ENCODE data around the gene BPIFB6.

BPIFB6 gene, protein sequence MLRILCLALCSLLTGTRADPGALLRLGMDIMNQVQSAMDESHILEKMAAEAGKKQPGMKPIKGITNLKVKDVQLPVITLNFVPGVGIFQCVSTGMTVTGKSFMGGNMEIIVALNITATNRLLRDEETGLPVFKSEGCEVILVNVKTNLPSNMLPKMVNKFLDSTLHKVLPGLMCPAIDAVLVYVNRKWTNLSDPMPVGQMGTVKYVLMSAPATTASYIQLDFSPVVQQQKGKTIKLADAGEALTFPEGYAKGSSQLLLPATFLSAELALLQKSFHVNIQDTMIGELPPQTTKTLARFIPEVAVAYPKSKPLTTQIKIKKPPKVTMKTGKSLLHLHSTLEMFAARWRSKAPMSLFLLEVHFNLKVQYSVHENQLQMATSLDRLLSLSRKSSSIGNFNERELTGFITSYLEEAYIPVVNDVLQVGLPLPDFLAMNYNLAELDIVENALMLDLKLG
- total RNA-seq: 0 reads per million in 2 donors

DNA sequence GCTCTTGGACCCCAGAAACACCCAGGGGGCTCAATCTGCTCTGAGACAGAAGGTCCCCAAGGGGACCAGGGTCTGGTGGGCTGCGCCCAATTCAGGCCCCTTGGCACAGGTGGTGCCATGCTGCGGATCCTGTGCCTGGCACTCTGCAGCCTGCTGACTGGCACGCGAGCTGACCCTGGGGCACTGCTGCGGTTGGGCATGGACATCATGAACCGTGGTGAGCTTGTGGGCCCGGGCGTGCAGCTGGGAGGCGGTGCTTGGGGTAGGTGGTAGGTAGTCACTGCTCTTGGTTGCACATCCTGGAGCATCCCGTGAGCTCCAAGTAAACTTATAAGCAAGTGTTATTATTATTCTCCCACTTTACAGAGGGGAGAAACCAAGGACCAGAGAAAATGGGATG is at the start of gene BPIFB6:
TSS of gene BPIFB6 (plus strand) at position 118 of the 400 bp plus-strand sequence. CDS start at position 118, 0 bp downstream.
- no peak for DNase-seq

DNA sequence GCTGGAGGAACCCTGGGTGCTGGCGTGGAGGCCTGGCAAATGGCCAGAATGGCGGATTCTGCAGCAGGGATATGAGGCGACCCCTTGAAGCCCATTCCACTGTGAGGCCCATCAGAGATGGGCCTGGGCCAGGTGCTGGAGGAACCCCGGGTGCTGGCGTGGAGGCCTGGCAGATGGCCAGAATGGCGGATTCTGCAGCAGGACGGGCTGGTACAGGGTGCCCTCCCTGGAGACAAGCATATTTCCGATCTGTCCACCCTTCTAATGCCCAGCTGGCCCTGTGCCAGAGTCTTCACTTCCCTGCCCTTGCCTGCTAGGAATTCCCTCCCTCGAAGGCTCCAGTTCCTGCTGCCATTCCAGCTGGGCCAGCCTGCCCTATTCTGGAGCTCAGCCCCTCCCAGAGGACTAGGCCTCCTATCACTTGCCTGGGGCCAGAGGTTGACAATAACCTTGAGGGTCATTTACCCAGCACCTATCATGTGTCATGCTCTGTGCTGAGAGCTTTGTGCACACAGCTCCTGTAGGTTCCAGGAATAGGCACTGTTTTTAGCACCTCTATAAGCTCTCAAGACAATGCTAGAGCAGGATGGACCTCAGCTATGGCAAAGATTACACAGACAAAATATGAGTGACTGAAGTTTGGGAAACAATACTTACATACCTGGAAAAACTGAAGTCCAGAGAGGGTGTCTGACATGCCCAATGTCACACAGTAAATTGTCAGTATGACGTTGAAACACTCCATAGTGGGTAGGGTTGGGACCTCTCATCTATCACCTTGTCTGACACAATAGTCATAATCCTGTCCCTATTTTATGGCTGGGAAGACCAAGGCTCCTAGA is 48.6 kb upstream of the BPIFB6 start:
- DNase-seq: no peak

DNA sequence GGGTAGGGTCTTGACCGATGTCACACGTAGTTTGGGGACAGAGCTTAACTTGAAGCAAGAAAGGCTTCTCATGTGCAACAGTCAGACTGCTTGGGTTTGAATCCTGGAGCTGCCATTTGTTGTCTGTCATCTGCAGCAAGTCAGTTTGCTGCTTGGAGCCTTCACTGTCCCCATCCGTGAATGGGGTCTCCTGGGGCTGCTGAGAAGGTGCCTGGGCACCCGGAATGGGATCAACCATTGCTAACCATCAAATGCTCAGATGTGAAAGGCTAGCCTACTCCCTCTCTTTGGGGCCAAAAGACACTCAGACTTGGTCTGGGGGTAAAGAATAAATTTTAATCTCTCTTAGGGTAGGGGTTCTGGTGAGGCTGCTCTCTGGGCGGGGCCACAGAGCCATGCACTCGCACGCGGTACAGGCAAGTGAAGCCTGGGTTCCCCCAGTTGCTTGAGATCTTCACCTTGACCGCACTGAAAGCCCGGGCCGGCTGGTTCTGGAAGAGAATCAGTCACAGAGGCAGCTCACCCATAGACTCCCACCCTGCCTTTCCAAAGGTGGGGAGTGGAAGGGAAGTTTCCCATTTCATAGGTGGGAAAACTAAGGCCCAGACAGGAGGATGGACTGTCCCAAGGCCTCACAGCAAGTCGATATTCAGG is 47.9 kb upstream of the BPIFB6 start:
- DNase-seq: no peak

DNA sequence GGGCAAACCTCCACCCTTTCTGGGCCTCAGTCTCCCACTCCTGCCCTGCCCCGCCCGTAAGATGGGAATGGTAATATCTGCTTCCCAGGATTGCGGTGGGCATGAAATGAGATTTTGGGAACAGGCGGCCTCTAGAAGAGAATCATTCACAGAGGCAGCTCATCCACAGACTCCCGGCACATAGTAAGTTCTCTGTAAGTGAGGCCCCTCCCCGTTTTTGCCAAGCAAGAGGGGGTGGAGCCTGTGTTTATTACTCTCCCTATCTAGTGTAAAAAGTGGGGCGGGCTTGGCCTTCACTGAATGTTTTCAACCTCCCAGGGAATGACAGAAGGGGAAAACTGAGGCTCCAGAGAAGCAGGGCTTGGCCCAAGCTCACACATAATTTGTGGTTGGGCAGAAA is 47.3 kb upstream of the BPIFB6 start:
- no peak for DNase-seq

DNA sequence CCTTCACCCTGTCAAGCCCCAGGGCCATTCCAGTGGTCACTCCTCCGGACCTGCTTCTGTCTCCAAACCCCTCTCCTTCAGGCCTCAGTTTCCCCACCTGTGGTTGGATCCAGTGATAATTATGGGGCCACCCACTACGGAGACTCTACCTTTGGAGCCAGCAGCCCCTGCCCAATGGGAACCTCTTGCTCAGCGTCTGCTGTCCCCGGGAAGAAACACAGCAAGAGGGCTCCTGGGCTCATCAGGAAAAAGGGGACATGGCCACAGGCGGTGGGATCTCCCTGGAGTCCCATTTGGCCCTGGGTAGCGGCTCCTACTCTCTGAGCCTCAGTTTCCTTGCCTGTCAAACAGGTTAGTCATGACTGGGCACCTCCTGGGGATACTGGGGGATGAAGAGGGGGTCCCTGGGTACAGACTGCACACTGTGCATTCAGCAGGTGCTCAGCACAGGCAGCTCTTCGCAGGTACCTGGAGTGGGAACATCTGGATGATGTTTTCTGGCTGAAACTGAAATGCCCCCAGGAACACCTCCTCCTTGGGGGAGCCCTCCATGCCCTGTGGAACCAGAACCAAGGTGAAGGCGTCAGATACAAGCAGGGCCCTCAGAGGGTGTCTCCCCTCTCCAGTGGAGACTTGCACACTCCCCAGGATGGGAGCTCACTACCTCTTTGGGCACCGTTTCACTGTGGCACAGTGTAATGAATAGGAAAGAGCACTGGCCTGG is 46.7 kb upstream of the BPIFB6 start:
- DNase-seq: no peak

DNA sequence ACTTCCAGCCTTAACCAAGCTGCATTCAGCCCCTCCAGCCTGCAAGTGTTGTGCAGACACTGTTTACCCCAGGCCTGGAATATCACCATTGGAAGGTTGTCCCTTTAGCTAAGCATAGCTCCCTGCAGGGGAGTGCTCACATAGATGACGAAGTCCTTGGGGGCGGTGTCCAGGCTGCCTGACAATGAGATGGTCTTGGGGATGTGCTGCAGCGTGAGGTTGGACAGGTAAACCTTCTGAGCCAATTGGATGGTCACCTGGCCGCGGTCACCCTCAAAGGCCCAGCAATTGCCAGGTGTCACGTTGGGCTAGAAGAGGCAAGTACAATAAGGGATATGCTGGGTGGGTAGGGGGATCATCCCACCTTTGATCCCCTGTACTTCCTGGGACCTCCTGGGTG is 45.9 kb upstream of the BPIFB6 start:
- DNase-seq: no peak

DNA sequence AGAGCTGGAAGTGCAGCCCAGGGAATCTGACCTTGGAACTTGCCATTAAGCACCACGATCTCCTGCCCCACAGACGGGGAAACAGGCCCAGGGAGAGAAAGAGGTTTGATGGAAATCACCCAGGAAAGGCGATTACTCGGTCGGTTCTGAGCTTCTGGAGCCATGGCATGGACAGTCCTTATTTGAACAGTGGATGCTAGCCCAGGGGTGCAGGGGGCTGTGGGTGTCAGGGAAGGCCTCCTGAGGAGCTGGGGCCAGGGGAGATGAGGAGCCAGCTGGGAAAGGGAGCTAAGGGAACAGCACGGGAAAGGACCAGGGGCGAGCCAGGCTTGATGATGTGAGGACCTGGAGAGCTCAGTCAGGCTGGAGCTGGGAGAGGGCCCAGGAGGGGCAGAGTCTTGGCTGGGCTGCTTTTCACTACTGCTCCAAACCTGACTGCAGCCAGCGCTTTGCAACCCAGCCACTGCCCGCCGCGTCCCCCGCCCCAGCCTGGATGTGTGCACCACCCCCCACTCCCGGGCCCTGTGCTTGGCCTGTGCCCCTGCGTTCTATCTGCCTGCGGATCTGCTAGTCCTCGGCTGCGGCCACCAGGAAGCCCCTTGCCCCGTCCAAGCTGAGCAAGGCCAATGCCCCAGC is 45.0 kb upstream of the BPIFB6 start:
- DNase-seq: no peak

DNA sequence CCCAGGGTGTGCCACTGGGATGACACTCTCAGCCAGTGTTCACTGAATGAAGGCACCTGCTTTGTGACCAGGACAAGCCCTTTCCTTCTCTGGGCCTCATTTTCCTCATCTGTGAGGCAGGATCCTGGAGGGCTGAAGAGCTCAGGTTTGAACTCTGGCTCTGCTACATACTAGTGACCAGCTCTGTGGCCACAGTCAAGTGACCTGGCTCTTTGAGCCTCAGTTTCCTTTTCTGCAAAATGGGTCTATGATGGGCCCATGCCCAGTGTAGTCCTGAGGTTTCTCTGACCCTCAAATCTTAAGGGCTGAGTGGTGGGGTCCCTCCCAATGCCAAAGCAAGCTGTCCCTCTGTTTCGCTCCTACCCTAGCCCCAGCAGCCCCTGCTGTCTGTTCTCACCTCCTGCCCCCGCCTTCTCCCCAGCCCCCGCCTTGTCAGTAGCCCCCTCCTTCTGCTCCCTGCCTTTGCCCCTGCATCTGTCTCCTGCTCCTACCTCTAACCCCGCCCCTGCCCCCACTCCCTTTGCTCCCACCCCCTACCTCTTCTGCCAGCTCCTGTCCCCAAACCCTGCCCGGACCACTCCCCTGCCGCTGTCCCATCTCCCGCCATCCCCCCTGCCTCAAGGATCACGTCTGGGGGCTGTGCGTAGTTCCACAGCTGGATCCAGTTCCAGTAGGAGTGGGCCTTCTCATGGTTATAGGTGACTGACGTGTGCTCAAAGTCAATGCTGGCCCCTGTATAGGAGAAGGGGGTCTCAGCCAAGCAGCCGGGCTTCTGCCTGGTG is 44.2 kb upstream of the BPIFB6 start:
- DNase-seq: no peak

DNA sequence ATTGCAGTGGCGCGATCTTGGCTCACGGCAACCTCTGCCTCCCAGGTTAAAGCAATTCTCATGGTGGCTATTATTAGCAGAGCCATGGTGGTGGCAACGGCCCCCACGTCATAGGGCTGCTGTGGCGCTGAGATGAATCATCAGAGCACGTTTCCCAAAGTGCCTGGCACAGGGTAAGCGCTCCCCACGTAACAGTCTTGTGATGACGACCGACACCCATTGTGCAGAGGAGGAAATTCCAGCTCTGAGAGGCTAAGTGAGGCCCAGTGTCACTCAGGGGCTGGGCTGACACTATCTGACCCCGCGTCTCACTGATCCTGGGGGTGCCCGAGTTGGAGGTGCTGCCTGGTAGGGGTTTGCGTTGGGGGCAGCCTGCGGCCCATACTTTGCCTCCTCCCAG is 43.4 kb upstream of the BPIFB6 start:
- no peak for DNase-seq

DNA sequence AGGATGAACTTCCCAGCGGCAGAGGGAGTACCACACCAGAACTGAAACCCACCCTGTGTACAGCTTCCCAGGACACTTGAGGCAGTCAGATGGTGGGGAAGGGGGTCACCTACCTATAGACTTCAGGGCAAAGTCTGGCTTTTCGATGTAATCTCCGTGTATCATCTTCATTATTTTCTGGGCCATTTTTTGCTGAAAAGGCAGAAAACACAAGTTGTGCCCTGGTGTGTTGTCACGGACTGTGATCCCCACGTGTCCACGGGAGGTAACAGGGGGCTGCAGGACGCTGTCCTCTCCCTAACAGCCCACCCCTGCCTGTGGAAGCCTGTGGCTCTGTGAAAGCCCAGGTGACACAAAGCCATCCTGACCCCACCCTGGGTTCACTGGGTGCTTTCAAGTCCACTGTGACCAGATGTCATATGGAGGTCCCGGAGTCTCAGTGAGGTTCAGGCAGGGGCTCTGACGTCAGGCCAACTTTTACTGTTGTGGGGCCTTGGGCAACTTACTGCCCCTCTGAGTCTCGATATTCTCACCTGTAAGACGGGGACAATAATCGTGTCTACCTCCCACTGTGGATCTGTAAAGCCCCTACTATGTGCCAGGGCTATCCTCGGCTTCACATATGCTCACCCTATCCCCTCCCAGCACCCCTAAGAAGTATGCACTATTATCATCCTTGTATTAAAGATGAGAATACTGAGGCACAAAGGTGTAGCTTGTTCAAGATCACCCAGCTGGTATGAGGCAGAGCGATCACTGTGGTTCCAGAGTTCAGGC is 41.8 kb upstream of the BPIFB6 start:
- no peak for DNase-seq

DNA sequence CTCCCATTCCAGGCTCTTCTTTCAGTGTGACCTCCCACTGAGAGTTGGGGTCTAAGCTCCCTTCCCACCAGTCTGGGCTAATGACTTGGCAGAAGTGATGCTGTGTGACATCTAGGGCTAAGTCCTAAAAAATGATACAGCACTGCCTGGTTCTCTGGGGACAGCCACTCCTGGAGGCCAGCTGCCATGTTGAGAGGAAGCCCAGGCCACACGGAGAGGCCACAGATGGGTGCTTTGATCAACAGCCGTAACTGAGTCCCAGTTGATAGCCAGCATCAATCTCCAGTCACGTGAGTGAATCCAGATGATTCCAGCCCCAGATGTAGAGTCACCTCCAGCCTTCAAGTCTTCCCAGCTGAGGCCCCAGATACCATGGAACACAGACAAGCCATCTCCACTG is 41.0 kb upstream of the BPIFB6 start:
- no peak for DNase-seq

DNA sequence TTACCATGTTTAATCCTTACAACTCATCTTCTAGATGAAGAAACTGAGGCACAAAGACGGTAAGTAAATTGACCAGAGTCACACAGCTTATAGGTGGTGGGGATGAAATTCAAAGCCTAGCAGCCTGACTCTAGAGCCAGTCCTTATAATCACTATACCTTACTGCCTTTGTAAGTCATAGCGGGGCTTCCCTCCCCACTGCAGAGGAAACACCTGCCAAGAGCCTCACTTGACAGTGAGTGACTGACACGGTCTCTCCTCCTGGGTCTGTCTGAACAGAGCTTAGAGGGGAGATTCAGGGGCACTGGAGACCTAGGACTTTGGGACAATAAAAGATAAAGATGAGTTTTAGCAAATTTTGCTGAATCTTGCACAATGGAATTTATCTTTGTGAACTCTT is 40.1 kb upstream of the BPIFB6 start:
- no peak for DNase-seq

DNA sequence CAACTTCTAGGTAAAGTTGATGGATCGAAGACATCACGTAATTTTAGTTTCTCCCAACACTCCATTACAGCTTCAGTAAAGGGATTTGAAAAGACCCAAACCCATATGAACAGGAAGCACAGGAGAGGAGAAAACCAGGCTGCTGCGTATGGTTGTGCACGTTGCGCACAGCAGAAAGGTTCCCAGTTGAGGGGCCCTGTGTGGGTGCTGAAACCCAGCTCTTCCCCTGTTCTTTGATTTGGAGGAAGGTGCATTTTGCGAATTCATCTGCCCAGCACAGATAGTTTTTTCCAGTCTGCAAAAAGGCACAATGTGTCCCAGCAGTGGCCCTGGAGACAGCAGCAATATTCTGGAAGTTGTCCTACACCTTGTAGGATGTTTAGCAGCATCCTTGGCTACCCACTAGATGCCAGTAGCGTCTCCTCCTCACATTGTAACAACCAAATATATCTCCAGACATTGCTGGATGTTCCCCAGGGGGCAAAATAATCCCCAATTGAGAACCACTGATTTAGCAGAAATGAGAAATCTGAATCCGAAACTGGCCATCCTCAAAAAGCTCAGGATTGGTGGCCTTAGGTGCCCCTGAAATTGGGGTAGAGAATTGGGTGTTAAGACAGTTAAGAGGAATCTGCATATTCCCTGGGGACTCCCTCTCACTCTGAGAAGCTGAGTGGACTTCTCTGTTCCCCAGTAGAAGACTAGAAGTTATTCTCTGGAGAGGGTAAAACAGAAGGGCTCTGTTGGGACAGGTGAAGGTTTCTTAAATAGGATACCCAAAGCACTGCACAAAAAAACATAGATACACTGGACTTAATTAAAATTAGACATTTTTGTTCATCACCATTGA is 39.4 kb upstream of the BPIFB6 start:
- DNase-seq: no peak

DNA sequence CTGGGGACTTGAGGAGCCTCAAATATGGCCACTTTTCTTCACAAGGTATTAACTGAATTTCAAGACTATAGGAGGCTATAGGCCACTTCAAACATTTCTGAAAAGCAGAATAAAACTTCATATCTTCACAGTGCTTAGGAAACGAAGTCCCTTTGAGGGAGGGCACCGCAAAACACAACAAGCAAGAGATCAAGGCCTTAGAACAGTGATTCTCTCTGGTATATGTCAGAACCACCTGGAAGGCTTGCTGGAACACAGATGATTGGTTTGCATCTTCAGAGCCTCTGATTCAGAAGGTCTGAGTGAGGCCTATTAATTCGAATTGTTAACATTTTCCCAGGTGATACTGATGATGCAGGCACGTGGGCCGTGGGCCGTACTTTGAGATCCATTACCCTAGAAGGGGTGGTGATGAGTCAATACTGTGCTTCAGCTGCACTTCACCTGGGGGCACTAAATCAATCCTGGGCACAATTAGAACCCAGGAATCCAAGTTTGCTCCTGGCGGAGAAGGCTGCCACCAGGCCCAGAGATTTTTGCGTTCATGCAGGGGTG is 37.9 kb upstream of the BPIFB6 start:
- no peak for DNase-seq

DNA sequence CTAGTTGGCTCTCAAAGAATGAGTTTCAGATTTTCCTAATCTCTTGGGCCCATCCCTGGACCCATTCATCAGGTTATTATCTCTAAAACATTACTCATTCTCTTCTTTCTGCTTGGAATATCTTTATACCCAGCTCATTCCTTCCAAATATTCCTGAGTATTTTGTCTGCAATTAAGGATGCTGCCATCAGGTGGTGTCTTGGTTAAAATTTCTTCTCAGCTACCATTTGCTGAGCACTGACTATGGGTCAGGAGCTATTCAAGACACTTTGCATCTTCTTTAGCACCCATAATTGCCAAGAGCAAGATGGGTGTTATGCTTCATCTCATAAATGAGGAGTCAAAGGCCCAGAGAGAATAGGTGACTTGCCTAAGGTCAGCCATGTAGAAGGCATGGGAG is 35.6 kb upstream of the BPIFB6 start:
- DNase-seq: no peak

DNA sequence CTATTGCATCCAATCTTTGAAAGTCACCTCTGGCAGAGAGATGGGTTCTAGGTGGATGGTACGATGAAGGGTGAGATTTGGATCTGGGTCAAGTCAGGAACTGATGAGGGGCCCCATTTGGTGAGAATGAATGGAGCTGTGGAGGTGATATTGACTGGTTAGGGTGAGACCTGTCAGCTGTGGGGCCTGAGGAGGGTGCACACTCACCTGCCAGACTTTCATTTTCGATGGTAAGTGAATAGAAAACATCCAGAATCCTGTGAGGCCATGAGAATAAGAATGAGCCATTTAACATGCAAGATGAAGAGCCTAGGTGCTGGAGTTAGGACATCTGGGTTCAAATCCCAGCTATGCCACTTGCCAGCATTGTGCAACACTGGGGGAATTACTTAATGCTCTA is 34.0 kb upstream of the BPIFB6 start:
- no peak for DNase-seq

DNA sequence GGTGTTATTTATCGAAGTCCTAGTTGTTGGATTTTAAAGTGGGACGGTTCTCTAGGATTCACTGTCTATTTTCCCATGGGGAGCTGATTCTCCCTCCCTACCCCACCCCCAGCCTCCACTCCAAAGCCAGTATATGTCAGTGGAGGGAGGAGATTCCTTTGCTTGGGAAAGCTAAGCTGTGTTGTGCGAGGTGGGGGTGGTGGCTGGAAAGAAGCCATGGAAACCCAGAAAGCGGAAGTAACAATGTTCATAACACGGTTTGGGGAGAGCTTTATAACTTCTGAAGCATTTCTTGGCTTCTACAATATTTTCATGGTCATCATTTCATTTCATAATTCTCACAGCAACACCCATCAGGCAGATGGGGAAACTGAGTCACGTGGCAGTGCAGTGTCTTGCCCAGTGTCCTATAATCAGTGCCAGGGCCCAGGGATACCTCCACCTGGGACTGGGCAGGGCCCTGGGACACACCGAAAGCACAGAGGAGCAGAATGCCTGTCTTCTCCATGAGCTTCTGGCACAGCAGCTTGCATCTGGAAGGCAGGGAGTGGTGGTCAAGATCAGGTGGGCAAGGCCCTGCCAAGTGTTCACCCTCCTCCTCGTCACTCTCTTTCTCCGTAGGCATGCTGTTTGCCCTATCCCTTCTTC is 31.7 kb upstream of the BPIFB6 start:
- DNase-seq: no peak

DNA sequence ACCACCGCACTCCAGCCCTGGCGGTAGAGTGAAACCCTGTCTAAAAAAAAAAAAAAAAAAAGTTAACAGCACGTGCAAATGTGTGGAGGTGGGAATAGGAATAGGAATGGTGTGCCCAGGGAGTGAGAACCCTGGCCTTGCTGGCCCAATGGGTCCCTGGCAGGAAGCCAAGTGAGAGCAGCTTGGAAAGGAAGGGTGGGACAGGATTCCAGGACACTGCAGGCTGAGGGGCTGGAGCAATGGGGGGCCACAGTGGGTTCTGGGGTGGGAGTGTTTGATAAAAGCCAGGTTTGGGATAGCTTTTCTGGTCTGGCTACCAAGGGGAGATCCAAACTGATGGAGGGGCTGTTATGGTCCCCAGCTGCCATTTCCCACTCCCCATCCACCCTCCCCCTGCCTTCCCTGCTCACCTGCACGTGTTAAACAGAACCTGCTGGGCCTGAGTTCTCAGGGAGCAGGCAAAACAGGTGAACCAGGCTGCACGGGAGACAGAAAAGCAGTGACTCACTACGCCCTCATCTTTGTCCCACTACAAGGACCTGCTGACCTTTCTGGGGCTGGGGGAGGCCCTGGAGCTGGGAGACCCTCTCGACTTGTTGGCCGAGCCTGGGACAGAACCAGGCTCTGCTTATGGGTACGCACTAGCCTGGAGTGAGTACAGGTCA is 30.5 kb upstream of the BPIFB6 start:
- no peak for DNase-seq
